GM23338 (cell line): Measurements from ENCODE around the gene TP53BP1. TPM values are rescaled to one million over a fixed set of nuclear protein-coding genes. Genes with fewer than 3 reads are reported as not detected.

Source experiments
- ATAC-seq: fragments of 200-7000 bp; cut with Tn5 transposase; 3 replicates; pipeline ENCODE4 v1.9.1; 2020
- DNase-seq: peaks from one replicate; pipeline ENCODE4 v3.0.0-alpha.2; 2015; ENCODE audit warnings: low spot score
- H2AFZ ChIP-seq: fragments of 200-600 bp; sonication (generic); 2 replicates; pipeline ENCODE4 v1.8.0; 2016; ENCODE audit warnings: antibody characterized with exemption, mild to moderate bottlenecking, moderate library complexity
- H3F3A ChIP-seq: fragments of 200-600 bp; sonication (generic); replicated peaks from 2 replicates; pipeline ENCODE4 v1.8.0; 2017; ENCODE audit warnings: antibody characterized with exemption, mixed run types, low read depth
- H3K27ac ChIP-seq: fragments of 200-600 bp; sonication (generic); 2 replicates; pipeline ENCODE4 v1.6.1; 2016; ENCODE audit warnings: low read depth
- H3K27me3 ChIP-seq: fragments of 200-600 bp; sonication (generic); 2 replicates; pipeline ENCODE4 v1.8.0; 2016; ENCODE audit warnings: mild to moderate bottlenecking, mixed run types, moderate library complexity; ENCODE audit not compliant: insufficient read depth
- H3K36me3 ChIP-seq: fragments of 200-600 bp; sonication (generic); 2 replicates; pipeline ENCODE4 v1.8.0; 2016; ENCODE audit warnings: mild to moderate bottlenecking; ENCODE audit not compliant: insufficient read depth
- H3K4me1 ChIP-seq: fragments of 200-600 bp; sonication (generic); 2 replicates; pipeline ENCODE4 v1.8.0; 2016; ENCODE audit warnings: mild to moderate bottlenecking, moderate library complexity; ENCODE audit not compliant: insufficient read depth
- H3K4me2 ChIP-seq: fragments of 200-600 bp; sonication (generic); 2 replicates; pipeline ENCODE4 v1.7.1; 2017; ENCODE audit warnings: mixed run types
- H3K4me3 ChIP-seq: fragments of 200-600 bp; sonication (generic); 2 replicates; pipeline ENCODE4 v1.6.1; 2016; ENCODE audit warnings: mixed run types
- H3K79me2 ChIP-seq: fragments of 200-600 bp; sonication (generic); replicated peaks from 2 replicates; pipeline ENCODE4 v1.8.0; 2017; ENCODE audit warnings: mild to moderate bottlenecking; ENCODE audit not compliant: insufficient read depth
- H3K9me2 ChIP-seq: fragments of 200-600 bp; sonication (generic); 2 replicates; pipeline ENCODE4 v1.8.0; 2017; ENCODE audit not compliant: insufficient read depth
- H4K20me1 ChIP-seq: fragments of 200-600 bp; sonication (generic); replicated peaks from 2 replicates; pipeline ENCODE4 v1.8.0; 2017; ENCODE audit warnings: mild to moderate bottlenecking; ENCODE audit not compliant: insufficient read depth
- H3K27ac Mint-ChIP-seq: 2 replicates; pipeline ENCODE4 v1.8.0; 2020; ENCODE audit warnings: inconsistent platforms, mild to moderate bottlenecking, moderate library complexity, mixed read lengths
- H3K27me3 Mint-ChIP-seq: 3 replicates; pipeline ENCODE4 v1.8.0; 2022; ENCODE audit warnings: low read depth, mild to moderate bottlenecking, moderate library complexity, mixed read lengths, inconsistent platforms; ENCODE audit not compliant: insufficient read depth, poor library complexity
- H3K36me3 Mint-ChIP-seq: 3 replicates; pipeline ENCODE4 v1.8.0; 2021; ENCODE audit warnings: low read depth, mild to moderate bottlenecking, inconsistent platforms, moderate library complexity, mixed read lengths
- H3K4me1 Mint-ChIP-seq: 3 replicates; pipeline ENCODE4 v1.8.0; 2020; ENCODE audit warnings: mild to moderate bottlenecking, inconsistent platforms, mixed read lengths
- H3K4me3 Mint-ChIP-seq: 3 replicates; pipeline ENCODE4 v1.8.0; 2021; ENCODE audit warnings: moderate library complexity, mild to moderate bottlenecking, inconsistent platforms, mixed read lengths
- H3K9me3 Mint-ChIP-seq: 3 replicates; pipeline ENCODE4 v1.8.0; 2020; ENCODE audit warnings: moderate library complexity, mild to moderate bottlenecking, inconsistent platforms, mixed read lengths
- CREB1 ChIP-seq: fragments of 250-450 bp; sonication (Bioruptor Pico); IDR thresholded peaks from 2 replicates; pipeline ENCODE4 v1.5.0; 2020; ENCODE audit warnings: low read depth, mild to moderate bottlenecking, moderate library complexity
- CTCF ChIP-seq, 2 experiments: fragments of 200-600 bp in 1 of 2; sonication (generic) in 1 of 2; conservative IDR thresholded peaks; 2 replicates each; pipeline versions ENCODE4 v1.5.1 to v1.6.1; 2016 to 2017; ENCODE audit warnings: antibody characterized with exemption in 2 of 2, low read depth in 2 of 2, mild to moderate bottlenecking in 2 of 2, moderate library complexity in 1 of 2
- EZH2phosphoT487 ChIP-seq: fragments of 200-600 bp; sonication (generic); IDR thresholded peaks from one replicate; pipeline ENCODE4 v1.8.1; 2018; ENCODE audit warnings: antibody characterized with exemption; ENCODE audit not compliant: unreplicated experiment
- NANOG ChIP-seq: IDR thresholded peaks from 2 replicates; pipeline ENCODE4 v1.6.1; 2016; ENCODE audit warnings: antibody characterized with exemption, borderline replicate concordance
- POLR2AphosphoS5 ChIP-seq: IDR thresholded peaks from 2 replicates; pipeline ENCODE4 v1.6.1; 2016; ENCODE audit warnings: antibody characterized with exemption, low read depth
- REST ChIP-seq: IDR thresholded peaks from one replicate; pipeline ENCODE4 v1.6.1; 2018; ENCODE audit warnings: antibody characterized with exemption; ENCODE audit not compliant: unreplicated experiment
- STAT1 ChIP-seq: IDR thresholded peaks from one replicate; pipeline ENCODE4 v1.6.1; 2016; ENCODE audit warnings: antibody characterized with exemption; ENCODE audit not compliant: unreplicated experiment
- ZNF114 ChIP-seq: fragments of 250-450 bp; sonication (Bioruptor Pico); IDR thresholded peaks from 2 replicates; pipeline ENCODE4 v1.5.0; 2020; ENCODE audit warnings: mild to moderate bottlenecking, moderate library complexity
- ZNF331 ChIP-seq: fragments of 250-450 bp; sonication (Bioruptor Pico); IDR thresholded peaks from 2 replicates; pipeline ENCODE4 v1.5.0; 2020; ENCODE audit warnings: low read depth, mild to moderate bottlenecking, moderate library complexity
- polyA plus RNA-seq: library from polyadenylated mRNA; unstranded; fragments of >200 nt; fragmentation: Nextera tagmentation; extraction: Ambion mirVana; gene quantifications from 2 replicates; pipeline ENCODE4 v1.2.1, GENCODE V29; 2016
- total RNA-seq: library from RNA; depleted of rRNA; stranded (reverse); fragments of >200 nt; shearing (Covaris generic); gene quantifications from 2 replicates; pipeline ENCODE4 v1.2.3, GENCODE V29; 2014

The TP53BP1 gene
- total and polyA plus RNA-seq, 2 experiments from 2014 or later = 17.7 to 81.3 TPM

- Mint-ChIP-seq H3K36me3 (peaks cover 10% of the 10 kb centered on the region; the same call in 2 of the 3 replicates), H3K4me3 (no peak overlapping the region)
Observed at GRCh38 chr15:43529587-43530345, 36.8 kb upstream of the TP53BP1 start.

More at GRCh38 chr15:43529587-43530345, 36.8 kb upstream of the TP53BP1 start:
- no peaks in the 10 kb centered on the region for H3K9me2 ChIP-seq
- H3K9me3 Mint-ChIP-seq = peaks cover 3% of the 10 kb centered on the region; the same call in 2 of the 3 replicates
- no peaks in the 10 kb centered on the region for H4K20me1 ChIP-seq
- H3K4me3 ChIP-seq = no peak overlapping the region
- peaks cover 3% of the 10 kb centered on the region for H3K27me3 Mint-ChIP-seq
- H3K36me3 ChIP-seq = no peaks in the 10 kb centered on the region
- DNase-seq (no peak), ATAC-seq (no peak; the same call in 2 of the 3 replicates)
- peaks cover 8% of the 10 kb centered on the region; the same call in 1 of the 2 replicates for H3K4me1 ChIP-seq
- TF ChIP-seq CREB1 (no peak), POLR2AphosphoS5 (no peak), ZNF114 (CRISPR knock-in tag) (no peak), CTCF (conservative IDR thresholded peaks at IDR 0.05; ENCODE audit: low read depth in 2 of 2) (no peak), EZH2phosphoT487 (no peak), REST (no peak), NANOG (no peak), ZNF331 (no peak), STAT1 (no peak)
- peaks cover 28% of the 10 kb centered on the region for H3K4me1 Mint-ChIP-seq
- no peak overlapping the region for H3K27ac Mint-ChIP-seq
- no peak overlapping the region; the same call in 1 of the 2 replicates for H3K4me2 ChIP-seq
- H3K27me3 ChIP-seq = no peaks in the 10 kb centered on the region
- no peaks in the 10 kb centered on the region for H3F3A ChIP-seq
- no peaks in the 10 kb centered on the region for H3K79me2 ChIP-seq
- H2AFZ ChIP-seq = no peak overlapping the region
- H3K27ac ChIP-seq = no peak overlapping the region
